Epithelial cell of proximal tubule (primary cell): ENCODE data around the gene FARS2. TPM values are rescaled to one million over a fixed set of nuclear protein-coding genes. Genes with fewer than 3 reads are reported as not detected.

Source experiments
- DNase-seq: peaks from one replicate; pipeline ENCODE4 v3.0.0-alpha.2; 2011; ENCODE audit warnings: low read depth
- H3K4me3 ChIP-seq: 2 replicates; pipeline ENCODE4 v1.5.1; 2011; ENCODE audit warnings: low read depth, mild to moderate bottlenecking, low read length
- total RNA-seq: library from RNA; depleted of rRNA; stranded (reverse); fragments of >200 nt; gene quantifications from 2 replicates; pipeline ENCODE4 v1.2.3, GENCODE V29; 2015
- TF ChIP-seq, protein P1 (sequence below): conservative IDR thresholded peaks from 2 replicates; pipeline ENCODE4 v1.5.1; 2012; ENCODE audit warnings: low read depth, mild to moderate bottlenecking, low read length

The FARS2 gene
- total RNA-seq, 1 donor from 2014 or later: 7.7 TPM

- no peak overlapping the region for H3K4me3 ChIP-seq
- DNase-seq: no peak
- TF ChIP-seq, protein P1, sequence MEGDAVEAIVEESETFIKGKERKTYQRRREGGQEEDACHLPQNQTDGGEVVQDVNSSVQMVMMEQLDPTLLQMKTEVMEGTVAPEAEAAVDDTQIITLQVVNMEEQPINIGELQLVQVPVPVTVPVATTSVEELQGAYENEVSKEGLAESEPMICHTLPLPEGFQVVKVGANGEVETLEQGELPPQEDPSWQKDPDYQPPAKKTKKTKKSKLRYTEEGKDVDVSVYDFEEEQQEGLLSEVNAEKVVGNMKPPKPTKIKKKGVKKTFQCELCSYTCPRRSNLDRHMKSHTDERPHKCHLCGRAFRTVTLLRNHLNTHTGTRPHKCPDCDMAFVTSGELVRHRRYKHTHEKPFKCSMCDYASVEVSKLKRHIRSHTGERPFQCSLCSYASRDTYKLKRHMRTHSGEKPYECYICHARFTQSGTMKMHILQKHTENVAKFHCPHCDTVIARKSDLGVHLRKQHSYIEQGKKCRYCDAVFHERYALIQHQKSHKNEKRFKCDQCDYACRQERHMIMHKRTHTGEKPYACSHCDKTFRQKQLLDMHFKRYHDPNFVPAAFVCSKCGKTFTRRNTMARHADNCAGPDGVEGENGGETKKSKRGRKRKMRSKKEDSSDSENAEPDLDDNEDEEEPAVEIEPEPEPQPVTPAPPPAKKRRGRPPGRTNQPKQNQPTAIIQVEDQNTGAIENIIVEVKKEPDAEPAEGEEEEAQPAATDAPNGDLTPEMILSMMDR: no peak
Observed at GRCh38 chr6:5622276-5623005, 361.1 kb downstream of the FARS2 start.

DNA sequence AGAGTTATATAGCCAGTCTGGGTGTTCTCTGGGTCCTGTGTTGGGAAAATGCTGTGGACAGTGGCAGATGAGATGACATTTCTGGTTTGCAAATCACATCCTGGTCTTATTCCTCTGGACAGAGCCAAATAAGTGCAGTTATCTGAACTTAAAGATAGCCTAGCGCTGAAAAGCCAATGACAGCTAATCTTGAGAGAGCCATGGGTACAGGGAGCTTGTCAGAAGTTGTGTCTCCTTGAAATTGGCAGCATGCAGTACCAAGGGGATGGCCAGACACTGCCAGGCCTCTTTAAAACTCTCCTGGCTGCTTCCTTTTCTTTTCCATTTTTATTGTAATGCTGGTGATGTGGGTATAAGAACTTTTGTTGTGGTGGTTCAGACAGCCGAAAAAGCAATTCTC is 362.5 kb downstream of the FARS2 start:
- no peak overlapping the region for H3K4me3 ChIP-seq
- TF ChIP-seq, protein P1: no peak
- DNase-seq: no peak

DNA sequence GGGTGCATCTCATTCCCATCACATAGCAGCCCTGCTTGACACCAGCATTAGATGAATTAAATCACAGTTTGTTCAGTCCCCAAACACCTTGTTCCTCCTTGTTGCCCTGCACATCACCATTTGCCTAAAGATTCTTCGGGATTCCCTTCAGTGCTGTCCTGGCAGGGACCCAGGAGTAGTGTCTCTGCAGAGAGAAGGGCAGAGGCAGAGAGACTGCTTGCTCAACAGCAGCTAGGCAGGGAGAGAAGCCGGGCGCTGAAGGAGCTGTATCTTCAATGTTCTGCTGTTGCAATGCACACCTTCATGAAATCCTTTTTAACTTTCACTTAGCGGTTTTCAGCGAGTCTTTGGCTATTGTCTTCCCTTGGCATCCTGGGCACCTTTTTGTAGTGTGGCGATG is 362.9 kb downstream of the FARS2 start:
- no peak overlapping the region for H3K4me3 ChIP-seq
- TF ChIP-seq, protein P1: no peak
- no peak for DNase-seq

DNA sequence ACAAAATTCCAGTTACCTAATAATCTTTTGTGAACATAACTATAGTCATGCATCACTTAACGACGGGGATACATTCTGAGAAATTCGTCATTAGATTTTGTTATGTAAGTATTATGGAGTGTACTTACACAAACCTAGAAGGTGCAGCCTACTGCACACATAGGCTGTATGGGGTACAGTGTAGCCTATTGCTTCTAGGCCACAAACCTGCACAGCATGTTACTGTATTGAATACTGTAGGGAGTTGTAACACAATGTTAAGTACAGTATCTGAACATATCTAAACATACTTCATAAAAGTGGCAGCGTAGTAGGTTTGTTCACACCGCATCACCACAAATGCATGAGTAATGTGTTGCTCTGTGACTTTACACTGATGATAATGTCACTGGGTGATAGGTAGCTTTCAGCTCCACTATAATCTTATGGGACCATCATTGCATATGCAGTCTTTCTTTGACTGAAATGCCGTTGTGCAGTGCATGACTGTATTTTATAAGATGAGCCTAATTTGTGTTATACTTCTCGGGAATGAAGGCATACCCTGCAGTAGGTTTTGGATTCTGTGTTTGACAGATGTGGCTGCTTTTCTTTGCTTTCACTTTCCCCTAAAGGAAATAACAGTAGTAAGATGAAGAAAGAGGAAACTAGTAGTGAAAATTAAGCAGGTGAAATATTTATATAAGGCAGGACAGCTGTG is 365.6 kb downstream of the FARS2 start:
- H3K4me3 ChIP-seq: no peak overlapping the region
- DNase-seq: no peak
- TF ChIP-seq, protein P1: no peak

DNA sequence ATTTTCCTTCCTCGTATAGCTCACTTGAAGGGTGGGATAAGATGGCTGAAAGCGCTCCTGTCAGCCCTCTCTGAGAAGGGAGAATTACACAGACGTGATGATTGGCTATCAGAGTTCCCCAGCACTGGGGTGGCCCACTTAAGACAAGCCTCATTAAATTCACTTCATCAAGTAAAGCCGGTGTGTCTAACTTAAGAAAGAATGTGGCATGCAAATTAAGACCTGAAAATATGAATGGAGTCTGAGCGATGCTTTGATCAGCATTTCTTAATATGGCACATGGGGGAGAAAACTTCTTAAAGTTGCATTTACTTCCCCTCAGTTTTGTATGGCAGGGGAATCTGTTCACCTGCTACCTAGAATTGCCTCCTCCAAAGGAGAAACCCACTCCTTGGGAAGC is 369.3 kb downstream of the FARS2 start:
- TF ChIP-seq, protein P1: no peak

GRCh38 chr6:5632348-5632935 is 371.1 kb downstream of the FARS2 start:
- no peak overlapping the region for H3K4me3 ChIP-seq
- no peak for DNase-seq
- TF ChIP-seq, protein P1: no peak

More for the DNA sequence above, 369.3 kb downstream of the FARS2 start:
- DNase-seq: no peak
- H3K4me3 ChIP-seq: no peak overlapping the region
